ENCODE measurements around the gene ANKRD52. TPM values are rescaled to one million over a fixed set of nuclear protein-coding genes. Genes with fewer than 3 reads are reported as not detected.

ANKRD52 gene
- polyA plus RNA-seq, 1 donor (not counting 4 experiments of a cell fraction or from before 2014, with no cell fraction given): 14.0 TPM

DNA sequence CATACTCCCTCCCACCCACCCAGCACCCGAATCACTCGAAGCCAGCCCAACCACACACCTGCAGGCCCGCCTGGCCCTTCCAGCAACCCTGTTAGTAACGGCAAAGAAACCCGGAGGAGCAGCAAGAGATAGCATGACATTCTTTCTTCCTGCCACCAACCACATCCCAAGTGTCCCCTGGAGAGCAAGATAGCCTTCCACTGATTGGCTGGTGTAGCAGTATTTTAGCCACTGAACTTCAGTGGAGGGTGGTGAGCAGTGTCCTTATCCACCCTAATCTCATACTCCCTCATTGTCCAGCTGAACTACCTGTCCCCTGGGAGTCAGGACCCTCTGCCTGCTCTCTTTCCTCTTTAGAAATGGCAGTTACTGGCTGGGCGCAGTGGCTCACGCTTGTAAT, 29.1 kb downstream of the ANKRD52 start:
- DNase-seq (ENCODE audit: low read depth, low spot score) (no peak), FAIRE-seq (no peak)
- H3K27ac ChIP-seq (ENCODE audit: control insufficient read depth, insufficient read depth, low read length): no peak overlapping the region
- H3K4me1 ChIP-seq (ENCODE audit: control insufficient read depth, extremely low read depth, insufficient read depth, low read length): peaks cover 8% of the 10 kb centered on the region
- H3K79me2 ChIP-seq (ENCODE audit: control insufficient read depth, insufficient read depth, low read length): peaks cover 4% of the 10 kb centered on the region
- peaks cover 0 to 4% of the 10 kb centered on the region in 2 experiments for H3K36me3 ChIP-seq (ENCODE audit: control insufficient read depth in 2 of 2, extremely low read depth in 1 of 2, insufficient read depth in 2 of 2, low read length in 2 of 2)
- no peaks in the 10 kb centered on the region for H4K20me1 ChIP-seq (ENCODE audit: control insufficient read depth, extremely low read depth, insufficient read depth, low read length)
- dilution Hi-C loops (cut with MboI; ENCODE audit: extremely low pct_ligation_motif_present, low sequenced_read_pairs): no loop called here
- no peaks in the 10 kb centered on the region for H3K9me3 ChIP-seq (ENCODE audit: control insufficient read depth, low read depth, low read length)
- no peak overlapping the region for H2AFZ ChIP-seq (ENCODE audit: control insufficient read depth, low read length)
- no peaks in the 10 kb centered on the region for H3K27me3 ChIP-seq (ENCODE audit: control insufficient read depth, extremely low read depth, insufficient read depth, low read length)
- no peak overlapping the region for H3K4me3 ChIP-seq (ENCODE audit: control insufficient read depth in 2 of 3, extremely low read depth in 1 of 3, insufficient read depth in 2 of 3, low read depth in 1 of 3, low read length in 3 of 3)
- no peak overlapping the region for H3K4me2 ChIP-seq (ENCODE audit: control insufficient read depth, extremely low read depth, insufficient read depth, low read depth, low read length)
- H3K9ac ChIP-seq (ENCODE audit: control insufficient read depth, extremely low read depth, insufficient read depth, low read length): no peak overlapping the region
- no peaks in the 10 kb centered on the region for H3K9me1 ChIP-seq (ENCODE audit: control insufficient read depth, extremely low read depth, insufficient read depth, low read length)
- TF ChIP-seq CTCF (optimal IDR thresholded peaks at IDR 0.05 in 1 of 3, IDR thresholded peaks at IDR 0.05 in 1 of 3, conservative IDR thresholded peaks at IDR 0.05 in 1 of 3; ENCODE audit: extremely low read depth in 1 of 3, insufficient read depth in 2 of 3, low read length in 3 of 3) (no peak), EZH2 (IDR thresholded peaks at IDR 0.05; ENCODE audit: low read length) (no peak)

DNA sequence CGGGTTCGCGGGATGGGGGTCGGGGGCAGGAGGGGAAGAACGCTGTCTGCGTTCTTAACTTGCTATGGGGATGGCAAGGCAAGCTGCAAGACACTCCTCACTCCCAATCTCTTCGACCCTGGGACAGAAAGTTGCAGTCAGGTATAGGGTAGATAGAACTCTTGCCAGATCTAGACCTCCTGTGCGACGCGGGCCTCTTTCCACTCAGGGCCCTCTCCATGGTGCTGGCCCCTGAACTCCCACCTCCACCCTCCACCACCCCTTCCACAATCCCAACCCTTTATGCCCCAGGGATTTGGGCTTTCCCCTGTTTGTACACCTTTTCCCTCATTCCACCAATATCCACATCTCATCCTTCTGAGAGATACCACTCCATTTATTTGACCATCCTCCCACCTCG, 33.2 kb downstream of the ANKRD52 start:
- TF ChIP-seq EZH2 (IDR thresholded peaks at IDR 0.05; ENCODE audit: low read length): no peak
- TF ChIP-seq CTCF (optimal IDR thresholded peaks at IDR 0.05 in 1 of 3, IDR thresholded peaks at IDR 0.05 in 1 of 3, conservative IDR thresholded peaks at IDR 0.05 in 1 of 3; ENCODE audit: extremely low read depth in 1 of 3, insufficient read depth in 2 of 3, low read length in 3 of 3): no peak
- Histone ChIP-seq H3K4me1 (ENCODE audit: control insufficient read depth, extremely low read depth, insufficient read depth, low read length) (peaks cover 24% of the 10 kb centered on the region), H3K4me3 (ENCODE audit: control insufficient read depth in 2 of 3, extremely low read depth in 1 of 3, insufficient read depth in 2 of 3, low read depth in 1 of 3, low read length in 3 of 3) (peak overlapping the region; percentile 55 to 94 (median 87)), H3K27me3 (ENCODE audit: control insufficient read depth, extremely low read depth, insufficient read depth, low read length) (no peaks in the 10 kb centered on the region), H3K9me3 (ENCODE audit: control insufficient read depth, low read depth, low read length) (no peaks in the 10 kb centered on the region), H3K27ac (ENCODE audit: control insufficient read depth, insufficient read depth, low read length) (no peak overlapping the region), H3K79me2 (ENCODE audit: control insufficient read depth, insufficient read depth, low read length) (peaks cover 18% of the 10 kb centered on the region), H2AFZ (ENCODE audit: control insufficient read depth, low read length) (no peak overlapping the region), H3K4me2 (ENCODE audit: control insufficient read depth, extremely low read depth, insufficient read depth, low read depth, low read length) (peak overlapping the region; percentile 96), H3K36me3 (ENCODE audit: control insufficient read depth in 2 of 2, extremely low read depth in 1 of 2, insufficient read depth in 2 of 2, low read length in 2 of 2) (peaks cover 0 to 4% of the 10 kb centered on the region in 2 experiments), H3K9ac (ENCODE audit: control insufficient read depth, extremely low read depth, insufficient read depth, low read length) (peak overlapping the region; percentile 80), H3K9me1 (ENCODE audit: control insufficient read depth, extremely low read depth, insufficient read depth, low read length) (no peaks in the 10 kb centered on the region), H4K20me1 (ENCODE audit: control insufficient read depth, extremely low read depth, insufficient read depth, low read length) (no peaks in the 10 kb centered on the region)
- dilution Hi-C loops (cut with MboI; ENCODE audit: extremely low pct_ligation_motif_present, low sequenced_read_pairs): no loop called here
- FAIRE-seq (no peak), DNase-seq (ENCODE audit: low read depth, low spot score) (no peak)
